ENCODE results near the gene NUDCD2.
A peak's percentile ranks its signal among the peaks of the same experiment; 100 is the strongest.

DNA sequence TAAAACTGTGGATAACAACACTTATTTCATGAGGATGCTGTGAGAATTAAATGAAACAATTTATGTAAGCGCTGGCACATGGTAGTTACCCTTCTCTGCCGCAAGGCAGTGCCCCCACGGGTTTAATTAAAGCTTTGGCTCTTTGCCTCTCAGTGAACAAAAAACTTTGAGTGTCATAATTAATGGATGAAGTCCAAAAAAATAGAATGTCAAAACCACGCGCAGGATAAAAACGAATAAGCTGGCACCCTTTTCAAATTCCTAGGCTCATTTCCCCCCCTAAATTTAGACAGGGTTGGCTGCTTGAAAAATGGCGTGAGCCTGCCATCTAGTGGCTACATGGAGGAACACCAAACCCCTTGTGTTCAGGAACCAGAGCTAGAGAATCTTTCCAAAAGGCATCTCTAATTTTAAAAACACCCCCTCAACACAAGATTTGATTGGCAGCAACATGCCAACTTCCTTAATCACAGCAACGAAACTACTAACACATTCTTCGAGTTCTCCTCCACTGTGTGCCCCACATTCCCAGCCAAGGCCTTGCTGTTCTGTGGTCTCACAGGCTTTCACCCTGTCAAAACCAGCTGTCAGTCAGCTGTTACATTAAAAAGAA, 51.5 kb downstream of the NUDCD2 start:
- no peak for TF ChIP-seq POLR2AphosphoS5 (IDR thresholded peaks at IDR 0.05; ENCODE audit: control insufficient read depth, insufficient read depth, low read depth, low read length)
- no peak for TF ChIP-seq NFXL1 (CRISPR knock-in tag; IDR thresholded peaks at IDR 0.05)
- TF ChIP-seq RNF2 (IDR thresholded peaks at IDR 0.05) = no peak
- TF ChIP-seq, protein P1, sequence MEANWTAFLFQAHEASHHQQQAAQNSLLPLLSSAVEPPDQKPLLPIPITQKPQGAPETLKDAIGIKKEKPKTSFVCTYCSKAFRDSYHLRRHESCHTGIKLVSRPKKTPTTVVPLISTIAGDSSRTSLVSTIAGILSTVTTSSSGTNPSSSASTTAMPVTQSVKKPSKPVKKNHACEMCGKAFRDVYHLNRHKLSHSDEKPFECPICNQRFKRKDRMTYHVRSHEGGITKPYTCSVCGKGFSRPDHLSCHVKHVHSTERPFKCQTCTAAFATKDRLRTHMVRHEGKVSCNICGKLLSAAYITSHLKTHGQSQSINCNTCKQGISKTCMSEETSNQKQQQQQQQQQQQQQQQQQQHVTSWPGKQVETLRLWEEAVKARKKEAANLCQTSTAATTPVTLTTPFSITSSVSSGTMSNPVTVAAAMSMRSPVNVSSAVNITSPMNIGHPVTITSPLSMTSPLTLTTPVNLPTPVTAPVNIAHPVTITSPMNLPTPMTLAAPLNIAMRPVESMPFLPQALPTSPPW (CRISPR knock-in tag; IDR thresholded peaks at IDR 0.05) = peak; percentile 86
- no peak for TF ChIP-seq LARP7 (IDR thresholded peaks at IDR 0.05)
- TF ChIP-seq PCBP2 (IDR thresholded peaks at IDR 0.05; ENCODE audit: low read depth, low read length, poor library complexity, severe bottlenecking) = no peak
- TF ChIP-seq TCF7 (IDR thresholded peaks at IDR 0.05; ENCODE audit: borderline replicate concordance) = no peak
- TF ChIP-seq, protein P2, sequence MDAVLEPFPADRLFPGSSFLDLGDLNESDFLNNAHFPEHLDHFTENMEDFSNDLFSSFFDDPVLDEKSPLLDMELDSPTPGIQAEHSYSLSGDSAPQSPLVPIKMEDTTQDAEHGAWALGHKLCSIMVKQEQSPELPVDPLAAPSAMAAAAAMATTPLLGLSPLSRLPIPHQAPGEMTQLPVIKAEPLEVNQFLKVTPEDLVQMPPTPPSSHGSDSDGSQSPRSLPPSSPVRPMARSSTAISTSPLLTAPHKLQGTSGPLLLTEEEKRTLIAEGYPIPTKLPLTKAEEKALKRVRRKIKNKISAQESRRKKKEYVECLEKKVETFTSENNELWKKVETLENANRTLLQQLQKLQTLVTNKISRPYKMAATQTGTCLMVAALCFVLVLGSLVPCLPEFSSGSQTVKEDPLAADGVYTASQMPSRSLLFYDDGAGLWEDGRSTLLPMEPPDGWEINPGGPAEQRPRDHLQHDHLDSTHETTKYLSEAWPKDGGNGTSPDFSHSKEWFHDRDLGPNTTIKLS (IDR thresholded peaks at IDR 0.05; ENCODE audit: borderline replicate concordance, low read depth) = no peak
- TF ChIP-seq TBL1XR1 (IDR thresholded peaks at IDR 0.05; ENCODE audit: low read length in 2 of 2) = no peak

All from K562 (cell line).